Measurements from ENCODE around the gene CCL7.

DNA sequence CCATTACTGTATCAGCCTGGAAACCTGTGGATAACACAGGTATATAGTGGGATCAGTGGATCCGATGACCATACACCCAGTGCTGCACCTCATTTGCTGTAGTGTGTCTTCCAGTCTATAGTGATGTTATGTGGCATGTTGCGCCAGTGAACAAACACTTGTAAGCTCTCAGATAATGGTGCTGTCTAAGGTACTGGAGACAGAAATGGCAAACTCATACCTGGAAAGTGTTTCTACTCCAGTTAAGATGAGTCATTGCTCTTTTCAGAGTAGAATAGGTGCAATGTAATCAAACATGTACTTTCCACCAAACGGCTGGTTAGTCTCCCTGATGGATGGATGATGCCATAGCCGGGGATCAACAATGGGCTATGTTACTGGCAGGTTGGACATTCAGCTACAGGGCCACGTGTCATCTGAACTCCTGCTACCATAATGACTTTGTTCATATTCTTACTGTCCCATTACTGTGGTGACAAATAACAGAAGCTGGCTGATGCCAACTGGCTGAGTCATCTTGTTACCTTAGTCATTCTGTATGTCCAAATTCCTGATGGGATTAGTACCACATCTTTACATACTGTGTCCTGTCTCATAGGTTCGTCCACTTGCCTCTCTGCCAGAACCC is 21.8 kb downstream of the CCL7 start:
- TF ChIP-seq, protein P1, sequence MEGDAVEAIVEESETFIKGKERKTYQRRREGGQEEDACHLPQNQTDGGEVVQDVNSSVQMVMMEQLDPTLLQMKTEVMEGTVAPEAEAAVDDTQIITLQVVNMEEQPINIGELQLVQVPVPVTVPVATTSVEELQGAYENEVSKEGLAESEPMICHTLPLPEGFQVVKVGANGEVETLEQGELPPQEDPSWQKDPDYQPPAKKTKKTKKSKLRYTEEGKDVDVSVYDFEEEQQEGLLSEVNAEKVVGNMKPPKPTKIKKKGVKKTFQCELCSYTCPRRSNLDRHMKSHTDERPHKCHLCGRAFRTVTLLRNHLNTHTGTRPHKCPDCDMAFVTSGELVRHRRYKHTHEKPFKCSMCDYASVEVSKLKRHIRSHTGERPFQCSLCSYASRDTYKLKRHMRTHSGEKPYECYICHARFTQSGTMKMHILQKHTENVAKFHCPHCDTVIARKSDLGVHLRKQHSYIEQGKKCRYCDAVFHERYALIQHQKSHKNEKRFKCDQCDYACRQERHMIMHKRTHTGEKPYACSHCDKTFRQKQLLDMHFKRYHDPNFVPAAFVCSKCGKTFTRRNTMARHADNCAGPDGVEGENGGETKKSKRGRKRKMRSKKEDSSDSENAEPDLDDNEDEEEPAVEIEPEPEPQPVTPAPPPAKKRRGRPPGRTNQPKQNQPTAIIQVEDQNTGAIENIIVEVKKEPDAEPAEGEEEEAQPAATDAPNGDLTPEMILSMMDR (IDR thresholded peaks at IDR 0.05): no peak
- TF ChIP-seq ZFX (IDR thresholded peaks at IDR 0.05; ENCODE audit: borderline replicate concordance): no peak
